HG02973 (cell line): Measurements from ENCODE around the gene SRPK1.
"Not testable (repeated sequence)": the region's sequence is repeated elsewhere in the genome, so short reads cannot be mapped to it uniquely, and the experiment has no call there.

Experiments used
- ATAC-seq: cut with Tn5 transposase; IDR thresholded peaks from one replicate; pipeline ENCODE4 v1.9.1; 2021; ENCODE audit warnings: moderate library complexity; ENCODE audit not compliant: unreplicated experiment

The SRPK1 gene

GRCh38 chr6:35931873-35932272 lies 11.0 kb upstream of the SRPK1 start:
- not testable (repeated sequence) for ATAC-seq

DNA sequence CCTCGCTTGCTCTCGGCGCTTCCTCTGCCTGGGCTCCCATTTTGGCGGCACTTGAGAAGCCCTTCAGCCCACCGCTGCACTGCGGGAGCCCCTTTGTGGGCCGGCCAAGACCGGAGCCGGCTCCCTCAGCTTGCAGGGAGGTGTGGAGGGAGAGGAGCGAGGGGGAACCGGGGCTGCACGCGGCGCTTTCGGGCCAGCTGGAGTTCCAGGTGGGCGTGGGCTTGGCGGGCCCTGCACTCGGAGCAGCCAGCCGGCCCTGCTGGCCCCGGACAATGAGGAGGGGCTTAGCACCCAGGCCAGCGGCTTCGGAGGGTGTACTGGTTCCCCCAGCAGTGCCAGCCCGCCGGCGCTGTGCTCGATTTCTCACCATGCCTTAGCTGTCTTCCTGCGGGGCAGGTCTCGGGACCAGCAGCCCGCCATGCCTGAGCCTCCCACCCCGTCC lies 10.2 kb upstream of the SRPK1 start:
- no peak for ATAC-seq

- no peak for ATAC-seq
Measured at GRCh38 chr6:35929601-35930000, 8.7 kb upstream of the SRPK1 start.

DNA sequence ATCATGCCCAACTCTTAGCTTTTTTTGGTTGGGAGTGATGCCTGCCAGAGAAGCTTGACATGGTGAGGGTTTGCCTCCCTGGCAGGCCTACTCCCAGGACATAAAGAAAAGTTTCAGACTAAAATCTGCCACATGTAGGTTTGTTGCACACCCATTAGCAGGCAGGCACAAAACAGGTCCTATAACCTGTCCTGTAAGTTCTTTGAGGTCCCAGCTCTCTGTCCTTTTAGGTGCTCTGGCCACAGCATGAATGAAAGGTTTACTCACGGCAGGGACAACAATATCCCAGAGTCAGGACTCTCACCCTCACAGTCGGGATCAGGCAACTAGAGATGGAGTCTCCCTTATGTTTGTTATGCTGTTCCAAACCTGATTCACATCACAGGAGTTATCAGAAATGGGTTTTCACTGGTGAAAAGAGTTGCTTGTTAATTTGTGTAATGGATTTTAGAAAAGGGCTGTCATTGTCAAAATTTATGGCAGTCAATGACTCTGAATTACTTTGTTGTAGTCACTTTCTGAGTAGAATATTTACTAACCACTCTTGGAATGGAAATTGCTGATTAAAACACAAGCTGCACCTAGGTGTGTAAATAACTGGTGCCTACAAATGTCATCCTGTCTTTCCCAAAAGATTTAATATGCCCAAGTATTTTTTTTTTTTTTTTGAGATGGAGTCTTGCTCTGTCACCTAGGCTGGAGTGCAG lies 5.8 kb upstream of the SRPK1 start:
- ATAC-seq = no peak

GRCh38 chr6:35925961-35926360 lies 5.1 kb upstream of the SRPK1 start:
- ATAC-seq = no peak

DNA sequence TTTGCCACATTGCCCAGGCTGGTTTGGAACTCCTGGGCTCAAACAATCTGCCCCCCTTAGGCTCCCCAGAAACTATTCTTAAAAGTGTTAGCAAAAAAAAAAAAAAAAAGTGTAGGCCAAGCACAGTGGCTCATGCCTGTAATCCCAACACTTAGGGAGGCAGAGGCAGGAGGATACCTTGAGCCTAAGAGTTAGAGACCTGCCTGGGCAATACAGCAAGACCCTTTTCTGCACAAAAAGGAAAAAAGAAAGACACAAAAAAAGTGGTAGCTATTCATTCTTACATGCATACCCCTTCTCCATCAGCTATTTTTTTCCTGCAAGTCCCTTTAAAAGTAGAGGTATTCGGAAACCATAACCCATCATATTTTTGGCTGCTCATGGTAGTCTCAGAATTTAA lies 3.2 kb upstream of the SRPK1 start:
- ATAC-seq = no peak

GRCh38 chr6:35922139-35922554 lies 1.2 kb upstream of the SRPK1 start:
- ATAC-seq = no peak

- peak; percentile 33 for ATAC-seq
Measured at GRCh38 chr6:35919827-35920751, 809 bp downstream of the SRPK1 start.

DNA sequence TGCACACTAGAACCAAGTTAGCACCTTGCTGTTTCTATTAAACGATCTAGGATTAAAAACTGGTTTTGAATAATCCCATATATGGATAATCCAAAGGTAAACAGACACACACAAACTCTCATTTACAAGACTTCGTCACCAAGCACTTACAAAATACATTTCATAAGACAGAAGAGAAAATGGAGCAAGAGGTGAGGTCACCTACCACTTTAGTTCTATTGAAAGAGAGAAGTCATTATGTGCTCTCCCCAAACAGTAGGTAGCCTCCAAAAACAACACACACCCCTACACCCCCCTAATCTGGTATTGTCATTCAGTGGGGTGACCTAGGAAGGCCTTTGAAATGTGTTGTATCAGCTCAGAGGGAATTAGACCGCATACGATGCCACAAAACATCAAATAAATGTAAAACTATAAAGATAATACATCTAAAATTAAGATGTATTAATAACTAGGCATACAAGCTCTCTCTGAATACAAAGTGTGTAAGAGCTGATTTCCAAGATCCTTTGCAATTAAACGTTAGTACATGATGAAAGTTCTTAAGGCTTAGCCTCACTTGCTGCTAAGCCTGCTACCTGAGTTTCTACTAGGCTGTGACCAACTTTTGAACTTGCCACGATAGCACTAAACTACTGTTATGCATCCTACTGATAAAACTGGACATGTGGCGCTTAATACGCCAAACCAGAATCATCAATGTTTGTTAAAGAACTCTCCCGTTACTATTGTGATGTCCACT lies 1.6 kb downstream of the SRPK1 start:
- ATAC-seq = peak; percentile 5

DNA sequence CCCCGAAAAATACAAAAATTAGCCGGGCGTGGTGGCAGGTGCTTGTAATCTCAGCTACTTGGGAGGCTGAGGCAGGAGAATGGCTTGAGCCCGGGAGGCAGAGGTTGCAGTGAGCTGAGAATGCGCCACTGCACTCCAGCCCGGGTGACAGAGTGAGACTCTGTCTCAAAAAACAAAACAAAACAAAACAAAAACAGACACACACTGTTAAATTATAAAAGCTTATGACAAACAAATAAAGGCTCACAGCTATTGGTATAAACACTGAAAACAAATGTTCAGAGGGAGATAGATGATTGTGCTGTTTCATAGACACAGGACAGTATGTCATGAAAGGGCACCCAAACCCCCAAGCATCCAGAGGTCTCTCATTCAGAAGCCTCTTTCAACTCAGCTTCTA lies 4.0 kb downstream of the SRPK1 start:
- ATAC-seq = not testable (repeated sequence)

DNA sequence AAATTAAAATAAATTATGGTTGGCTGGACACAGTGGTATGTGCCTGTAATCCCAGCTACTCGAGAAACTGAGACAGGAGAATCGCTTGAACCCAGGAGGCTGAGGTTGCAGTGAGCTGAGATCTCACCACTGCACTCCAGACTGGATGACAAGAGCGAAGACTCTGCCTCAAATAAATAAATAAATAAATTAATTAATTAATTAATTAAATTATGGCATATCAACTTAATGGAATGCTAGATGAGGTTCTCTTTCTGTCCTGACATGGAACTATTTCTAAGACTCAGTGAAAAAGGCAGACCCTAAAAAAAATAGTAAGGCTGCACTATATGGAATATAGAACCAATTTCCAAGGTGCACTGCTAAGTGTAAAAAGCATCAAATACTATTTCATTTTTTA lies 4.8 kb downstream of the SRPK1 start:
- ATAC-seq = no peak

DNA sequence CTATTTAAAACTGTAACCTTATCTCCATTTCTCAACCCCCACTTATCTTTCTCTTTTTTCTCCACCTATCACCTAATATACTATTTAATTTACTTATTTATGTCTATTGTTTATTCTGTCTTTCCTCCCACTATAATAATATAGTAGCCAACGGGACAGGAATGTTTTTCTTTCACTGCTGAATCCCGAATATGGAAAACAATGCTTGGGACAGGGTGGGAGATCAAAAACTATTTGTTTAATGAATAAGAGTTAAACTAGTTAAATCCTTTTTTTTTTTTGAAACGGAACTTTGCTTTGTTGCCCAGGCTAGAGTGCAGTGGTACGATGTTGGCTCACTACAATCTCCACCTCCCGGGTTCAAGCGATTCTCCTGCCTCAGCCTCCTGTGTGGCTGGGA lies 6.4 kb downstream of the SRPK1 start:
- no peak for ATAC-seq

GRCh38 chr6:35911871-35912653 lies 8.8 kb downstream of the SRPK1 start:
- no peak for ATAC-seq

DNA sequence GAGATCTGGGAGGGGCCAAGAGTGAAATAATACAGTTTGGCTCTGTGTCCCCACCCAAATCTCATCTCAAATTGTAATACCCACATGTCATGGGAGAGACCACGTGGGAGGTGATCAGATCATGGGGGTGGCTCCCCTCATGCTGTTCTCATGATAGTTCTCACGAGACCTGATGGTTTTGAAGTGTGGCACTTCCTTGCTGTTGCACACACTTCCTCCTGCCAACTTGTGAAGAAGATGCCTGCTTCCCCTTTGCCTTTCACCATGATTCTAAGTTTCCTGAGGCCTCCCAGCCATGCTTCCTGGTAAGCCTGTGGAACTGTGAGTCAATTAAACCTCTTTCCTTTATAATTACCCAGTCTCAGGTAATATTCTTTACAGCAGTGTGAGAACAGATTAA lies 11.3 kb downstream of the SRPK1 start:
- ATAC-seq = not testable (repeated sequence)

DNA sequence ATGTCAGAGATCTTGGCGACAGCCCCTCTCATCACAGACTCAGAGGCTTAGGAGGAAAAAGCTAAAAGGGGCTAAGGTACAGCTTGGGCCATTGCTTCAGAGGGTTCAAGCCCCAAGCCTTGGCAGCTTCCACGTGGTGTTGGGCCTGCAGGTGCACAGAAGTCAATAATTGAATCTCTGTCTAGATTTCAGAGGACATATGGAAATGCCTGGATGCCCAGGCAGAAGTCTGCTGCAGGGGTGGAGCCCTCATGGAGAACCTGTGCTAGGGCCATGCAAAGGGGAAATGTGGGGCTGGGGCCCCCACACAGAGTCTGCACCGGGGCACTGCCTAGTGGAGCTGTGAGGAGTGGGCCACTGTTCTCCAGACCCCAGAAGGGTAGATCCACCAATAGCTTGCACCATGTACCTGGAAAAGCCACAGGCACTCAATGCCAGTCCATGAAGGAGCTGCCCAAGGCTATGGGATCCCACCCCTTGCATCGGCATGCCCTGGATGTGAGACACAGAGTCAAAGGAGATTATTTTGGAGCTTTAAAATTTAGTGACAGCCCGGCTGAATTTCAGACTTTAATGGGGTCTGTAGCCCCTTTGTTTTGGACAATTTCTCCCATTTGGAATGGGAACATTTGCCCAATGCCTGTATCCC lies 12.0 kb downstream of the SRPK1 start:
- ATAC-seq = not testable (repeated sequence)

GRCh38 chr6:35907750-35908149 lies 13.1 kb downstream of the SRPK1 start:
- ATAC-seq = no peak

- ATAC-seq = no peak
Measured at GRCh38 chr6:35906499-35906846, 14.4 kb downstream of the SRPK1 start.

DNA sequence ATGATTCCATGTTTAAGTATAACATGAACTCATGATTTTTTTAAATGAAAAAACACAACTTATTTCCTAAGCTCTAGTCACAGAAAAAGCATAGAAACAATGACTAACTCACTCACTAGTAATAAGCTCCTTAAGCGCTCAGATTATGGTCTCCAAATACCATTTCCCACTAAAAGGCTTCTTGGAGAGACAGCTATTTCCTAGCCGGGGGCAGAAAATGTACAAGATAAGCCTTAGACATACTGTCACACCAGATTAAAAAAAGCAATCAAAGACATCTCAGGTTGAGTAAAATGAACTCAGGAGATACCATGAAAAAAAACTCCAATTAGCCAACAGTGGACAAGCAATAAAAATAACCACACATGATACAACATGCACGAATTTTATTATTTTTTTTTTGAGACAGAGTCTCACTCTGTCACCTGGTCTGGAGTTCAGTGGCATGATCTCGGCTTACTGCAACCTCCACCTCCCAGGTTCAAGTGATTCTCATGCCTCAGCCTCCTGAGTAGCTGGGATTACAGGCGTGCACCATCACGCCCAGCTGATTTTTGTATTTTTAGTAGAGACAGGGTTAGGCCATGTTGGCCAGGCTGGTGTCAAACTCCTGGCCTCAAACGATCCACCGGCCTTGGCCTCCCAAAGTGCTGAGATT lies 14.9 kb downstream of the SRPK1 start:
- no peak for ATAC-seq

- ATAC-seq = no peak
Measured at GRCh38 chr6:35905141-35905785, 15.6 kb downstream of the SRPK1 start.
